Thyroid gland (tissue), 4 donors: ENCODE results near the gene LRRC18. TPM values are rescaled to one million over a fixed set of nuclear protein-coding genes. Genes with fewer than 3 reads are reported as not detected.

Experiments
- DNase-seq, 2 donors: peaks; one replicate each; pipeline ENCODE4 v3.0.0-alpha.2; 2019
- H3K27ac ChIP-seq, 3 donors: fragments of 200-600 bp; sonication (generic); 1 replicate in 2 of 3; 2 replicates in 1 of 3; pipeline ENCODE4 v1.5.1; 2016 to 2019; ENCODE audit warnings: mild to moderate bottlenecking in 1 of 3, moderate library complexity in 1 of 3
- H3K27me3 ChIP-seq: fragments of 200-600 bp; sonication (generic); one replicate; pipeline ENCODE4 v1.5.1; 2019
- H3K36me3 ChIP-seq, 2 donors: fragments of 200-600 bp; sonication (generic); one replicate each; pipeline ENCODE4 v1.5.1; 2016 to 2019
- H3K4me1 ChIP-seq, 2 donors: fragments of 200-600 bp; sonication (generic); one replicate each; pipeline ENCODE4 v1.5.1; 2017 to 2019
- H3K4me3 ChIP-seq, 3 donors: fragments of 200-600 bp; sonication (generic); replicated peaks in 1 of 3; 1 replicate in 2 of 3; 2 replicates in 1 of 3; pipeline ENCODE4 v1.5.1; 2016; ENCODE audit warnings: mild to moderate bottlenecking in 1 of 3
- H3K9me3 ChIP-seq: fragments of 200-600 bp; sonication (generic); one replicate; pipeline ENCODE4 v1.5.1; 2017
- POLR2A ChIP-seq, 2 donors: fragments of 450-650 bp; IDR thresholded peaks; one replicate each; pipeline ENCODE4 v1.6.1; 2017; ENCODE audit warnings: antibody characterized with exemption in 2 of 2, mild to moderate bottlenecking in 2 of 2, moderate library complexity in 1 of 2
- WGBS, 2 donors: methylation state at CpG; one replicate each; pipeline ENCODE4 v1.1.5; 2017; 5-methylcytosine and 5-hydroxymethylcytosine counted together
- intact Hi-C: fragments of 100-400 bp; cut with DNase I; formaldehyde crosslinking; loops from one replicate; pipeline ENCODE4 v1.15.1; 2023
- microRNA-seq: library from miRNA; unstranded; fragments of <30 nt; microRNA quantifications from one replicate; pipeline ENCODE4, GENCODE V29; 2016
- small RNA-seq: library from RNA; depleted of rRNA; stranded (forward); fragments of <200 nt; gene quantifications from one replicate; pipeline ENCODE3, GENCODE V24; 2016
- total RNA-seq, 4 donors: library from RNA; depleted of rRNA; stranded (reverse); fragments of >200 nt; gene quantifications; one replicate each; pipeline ENCODE4 v1.2.3, GENCODE V29; 2016
- TF ChIP-seq, protein P1 (sequence below), 6 experiments: fragments of 200-600 bp in 3 of 6; fragments of 450-650 bp in 3 of 6; sonication (generic) in 3 of 6; IDR thresholded peaks; one replicate each; pipeline ENCODE4 v1.5.1; 2016 to 2019; ENCODE audit warnings: antibody characterized with exemption in 6 of 6, mild to moderate bottlenecking in 2 of 6, inconsistent platforms in 1 of 6, moderate library complexity in 1 of 6

The LRRC18 gene
- total RNA-seq, 4 donors from 2014 or later = not detected

DNA sequence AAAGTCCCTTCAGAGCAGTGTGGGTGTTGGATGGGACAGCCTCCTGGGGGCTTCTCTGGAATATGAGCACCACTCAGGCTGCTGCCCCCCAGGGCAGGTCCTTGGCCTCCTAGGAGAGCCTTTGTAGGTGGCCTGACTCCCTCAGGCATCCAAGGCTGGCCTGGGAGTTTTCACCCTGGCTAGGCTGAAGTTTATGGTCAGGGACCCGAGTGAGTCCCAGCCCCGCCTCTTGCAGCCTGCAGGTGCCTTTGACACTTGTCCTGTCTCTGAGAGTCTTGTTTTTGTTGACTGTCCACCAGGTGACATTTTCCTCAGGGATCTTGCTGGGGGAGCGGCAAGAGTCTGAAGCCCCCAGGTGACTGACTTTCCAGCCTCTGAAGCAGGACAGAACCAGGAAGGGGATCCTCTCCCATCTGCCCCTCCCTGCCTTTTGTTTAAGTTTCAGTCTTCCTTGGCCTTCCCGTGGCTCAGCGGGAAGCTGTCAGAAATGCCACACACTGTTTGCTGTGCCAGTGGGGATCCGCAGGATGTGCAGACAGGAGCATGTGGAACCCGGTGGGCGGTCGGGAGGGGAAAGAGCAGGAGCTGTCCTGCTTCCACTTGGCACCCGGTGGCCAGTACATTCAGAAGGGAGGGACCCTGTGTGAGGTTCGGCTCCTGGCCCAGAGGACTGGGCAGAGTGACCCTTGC, 59.5 kb downstream of the LRRC18 start:
- H3K27ac ChIP-seq = no peak overlapping the region
- no peaks in the 10 kb centered on the region for H3K36me3 ChIP-seq
- no peak overlapping the region for H3K4me3 ChIP-seq
- H3K27me3 ChIP-seq = no peaks in the 10 kb centered on the region
- intact Hi-C loops = no loop called here
- no peaks in the 10 kb centered on the region for H3K4me1 ChIP-seq
- DNase-seq = no peak
- no peak for TF ChIP-seq POLR2A (IDR thresholded peaks at IDR 0.05)
- WGBS, 2 donors = 57 to 67% methylated on average over 11 of the region's 11 CpGs
- H3K9me3 ChIP-seq = no peaks in the 10 kb centered on the region

DNA sequence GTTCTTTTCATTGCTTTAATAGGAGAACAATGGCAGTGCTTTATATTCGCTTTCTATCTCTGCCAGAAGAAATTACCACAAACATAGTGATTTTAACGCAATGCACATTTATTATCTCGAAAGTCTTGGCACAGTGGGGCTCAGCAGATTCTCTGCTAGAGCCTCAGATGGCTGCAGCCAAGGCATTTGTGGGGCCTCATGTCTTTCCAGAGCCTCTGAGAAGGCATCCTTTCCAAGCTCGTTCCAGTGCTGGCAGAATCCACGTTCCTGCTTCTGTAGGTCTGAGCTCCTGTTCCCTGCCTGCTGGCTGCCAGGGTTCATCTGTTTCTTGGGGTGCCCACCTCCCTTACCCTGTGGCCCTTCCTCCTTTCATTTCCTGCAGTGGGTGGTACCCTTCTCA, 60.2 kb downstream of the LRRC18 start:
- H3K9me3 ChIP-seq = no peaks in the 10 kb centered on the region
- intact Hi-C loops = no loop called here
- H3K4me3 ChIP-seq = no peak overlapping the region
- DNase-seq = no peak
- H3K27ac ChIP-seq = no peak overlapping the region
- H3K36me3 ChIP-seq = no peaks in the 10 kb centered on the region
- H3K4me1 ChIP-seq = no peaks in the 10 kb centered on the region
- TF ChIP-seq, protein P1, sequence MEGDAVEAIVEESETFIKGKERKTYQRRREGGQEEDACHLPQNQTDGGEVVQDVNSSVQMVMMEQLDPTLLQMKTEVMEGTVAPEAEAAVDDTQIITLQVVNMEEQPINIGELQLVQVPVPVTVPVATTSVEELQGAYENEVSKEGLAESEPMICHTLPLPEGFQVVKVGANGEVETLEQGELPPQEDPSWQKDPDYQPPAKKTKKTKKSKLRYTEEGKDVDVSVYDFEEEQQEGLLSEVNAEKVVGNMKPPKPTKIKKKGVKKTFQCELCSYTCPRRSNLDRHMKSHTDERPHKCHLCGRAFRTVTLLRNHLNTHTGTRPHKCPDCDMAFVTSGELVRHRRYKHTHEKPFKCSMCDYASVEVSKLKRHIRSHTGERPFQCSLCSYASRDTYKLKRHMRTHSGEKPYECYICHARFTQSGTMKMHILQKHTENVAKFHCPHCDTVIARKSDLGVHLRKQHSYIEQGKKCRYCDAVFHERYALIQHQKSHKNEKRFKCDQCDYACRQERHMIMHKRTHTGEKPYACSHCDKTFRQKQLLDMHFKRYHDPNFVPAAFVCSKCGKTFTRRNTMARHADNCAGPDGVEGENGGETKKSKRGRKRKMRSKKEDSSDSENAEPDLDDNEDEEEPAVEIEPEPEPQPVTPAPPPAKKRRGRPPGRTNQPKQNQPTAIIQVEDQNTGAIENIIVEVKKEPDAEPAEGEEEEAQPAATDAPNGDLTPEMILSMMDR (IDR thresholded peaks at IDR 0.05) = no peak
- no peak for TF ChIP-seq POLR2A (IDR thresholded peaks at IDR 0.05)
- no peaks in the 10 kb centered on the region for H3K27me3 ChIP-seq
- 70 to 75% methylated on average over 5 of the region's 5 CpGs for WGBS, 2 donors

DNA sequence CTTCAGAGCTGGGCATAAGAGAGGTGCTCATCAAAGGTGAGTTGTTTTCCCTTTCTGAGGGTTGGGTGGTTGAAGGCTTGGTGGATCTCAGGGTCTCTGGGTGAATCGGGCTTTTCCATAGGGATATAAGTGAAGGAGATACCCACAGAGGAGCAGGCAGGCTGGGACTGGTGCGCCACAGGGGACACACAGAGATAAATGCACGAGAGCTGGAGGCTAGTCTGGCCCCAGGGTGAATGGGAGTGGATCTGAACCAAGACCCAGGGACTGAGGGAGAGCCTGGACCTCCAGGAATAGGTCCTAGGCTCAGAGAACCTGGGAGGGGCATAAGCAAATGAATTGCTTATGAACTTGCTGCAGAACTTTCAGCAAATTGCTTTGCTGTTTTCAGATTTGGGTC, 61.5 kb downstream of the LRRC18 start:
- no peaks in the 10 kb centered on the region for H3K27me3 ChIP-seq
- 85 to 88% methylated on average over 3 of the region's 3 CpGs for WGBS, 2 donors
- no peak for DNase-seq
- H3K36me3 ChIP-seq = no peaks in the 10 kb centered on the region
- no peak overlapping the region for H3K27ac ChIP-seq
- no peaks in the 10 kb centered on the region for H3K4me1 ChIP-seq
- TF ChIP-seq POLR2A (IDR thresholded peaks at IDR 0.05) = no peak
- TF ChIP-seq, protein P1 (IDR thresholded peaks at IDR 0.05) = no peak
- no peaks in the 10 kb centered on the region for H3K9me3 ChIP-seq
- intact Hi-C loops = no loop called here
- no peak overlapping the region for H3K4me3 ChIP-seq

DNA sequence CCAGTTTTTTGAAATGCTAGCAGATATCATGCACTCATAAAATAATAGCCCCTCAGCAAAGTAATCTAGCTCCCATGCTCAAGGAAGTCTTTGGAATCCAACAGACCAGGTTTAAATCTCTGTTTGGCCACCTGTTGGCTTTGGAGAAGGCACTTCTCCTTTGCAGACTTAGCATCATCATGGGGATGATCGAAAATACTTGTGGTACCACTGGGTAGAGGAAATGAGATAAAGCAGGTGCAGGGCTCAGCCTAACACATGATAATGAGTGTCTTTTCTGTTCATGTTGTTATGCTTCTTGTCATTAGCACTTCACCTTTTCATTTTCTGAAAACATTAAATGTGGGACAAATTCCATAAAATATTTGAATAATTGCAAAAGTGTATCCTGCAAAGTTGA, 67.4 kb downstream of the LRRC18 start:
- Histone ChIP-seq H3K27ac (no peak overlapping the region), H3K27me3 (no peaks in the 10 kb centered on the region), H3K4me3 (no peak overlapping the region), H3K9me3 (no peaks in the 10 kb centered on the region), H3K4me1 (no peaks in the 10 kb centered on the region), H3K36me3 (no peaks in the 10 kb centered on the region)
- TF ChIP-seq, protein P1 (IDR thresholded peaks at IDR 0.05) = no peak
- TF ChIP-seq POLR2A (IDR thresholded peaks at IDR 0.05) = no peak
- no peak for DNase-seq
- intact Hi-C loops = no loop called here
- WGBS, 2 donors = 100% methylated on average over 1 of the region's 1 CpG

Small RNA genes lying within 50 kb of the gene (microRNA-seq; reads per million reads assigned to microRNA genes)
- gene MIR4294 = not detected

Small RNA genes lying within 50 kb of the gene (small RNA-seq; reads per million reads assigned to genes)
- not detected for gene MIR4294

Other genes with a start within 250 kb of the LRRC18 start
- gene VSTM4, start 175.7 kb upstream of the LRRC18 start, total RNA-seq = 100 to 1,000 TPM in 3 of 4 donors, 10 to 100 TPM in 1; 42.9 to 220 (median 142) TPM
- gene FAM170B, start 194.2 kb upstream of the LRRC18 start, total RNA-seq = not detected
- gene TMEM273, start 248.6 kb upstream of the LRRC18 start, total RNA-seq = 10 to 100 TPM in 3 of 4 donors, 1 to 10 TPM in 1; 4.2 to 15.0 (median 13.2) TPM